ENCODE results near the gene FOXB1. TPM values are rescaled to one million over a fixed set of nuclear protein-coding genes. Genes with fewer than 3 reads are reported as not detected.

FOXB1 gene
- total RNA-seq, 1 experiment from 2014 or later: 0.64 TPM

DNA sequence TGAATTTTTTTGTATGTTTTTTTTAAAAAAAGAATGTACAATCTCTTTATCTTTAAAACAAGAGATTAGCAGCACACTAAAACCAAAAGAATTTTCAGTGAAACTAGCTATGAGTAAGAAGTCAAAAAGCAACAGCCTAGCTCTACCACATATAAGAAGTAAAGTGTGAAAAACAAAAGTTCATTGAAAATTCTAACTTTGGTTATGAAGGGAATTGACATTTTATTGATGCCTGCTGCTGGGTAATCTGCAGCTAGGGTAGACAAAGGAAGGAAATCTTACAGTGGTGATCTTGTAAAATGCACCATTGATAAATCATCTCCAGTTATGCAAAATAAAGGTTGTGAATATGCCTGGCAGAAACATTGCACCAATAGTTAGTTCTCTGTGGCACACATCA, 37.8 kb upstream of the FOXB1 start:
- H3K27ac ChIP-seq (ENCODE audit: low read length): no peak overlapping the region
- no peak for ATAC-seq

GRCh38 chr15:59968314-59968713, 35.8 kb upstream of the FOXB1 start:
- no peak for ATAC-seq
- POLR2A ChIA-PET: no interaction called here
- Histone ChIP-seq H3K36me3 (ENCODE audit: control insufficient read depth, insufficient read depth, low read length) (no peaks in the 10 kb centered on the region; the same call in 1 of the 2 replicates), H3K27me3 (ENCODE audit: control insufficient read depth, insufficient read depth, low read length) (no peaks in the 10 kb centered on the region), H3K27ac (ENCODE audit: low read length) (no peak overlapping the region), H3K4me1 (ENCODE audit: control insufficient read depth, insufficient read depth, low read length) (no peaks in the 10 kb centered on the region), H3K4me3 (ENCODE audit: low read depth in 2 of 2, low read length in 2 of 2) (no peak overlapping the region), H3K9me3 (ENCODE audit: control insufficient read depth, insufficient read depth, low read depth, low read length) (no peaks in the 10 kb centered on the region)
- in situ Hi-C loops (cut with HindIII; ENCODE audit: low pct_unique_long_range_greater_than_20kb, low sequenced_read_pairs): no loop called here
- TF ChIP-seq TCF7L2 (IDR thresholded peaks at IDR 0.05; ENCODE audit: low read depth, low read length): no peak
- no peak for TF ChIP-seq POLR2AphosphoS5 (IDR thresholded peaks at IDR 0.05; ENCODE audit: low read depth, low read length)
- TF ChIP-seq, protein P1, sequence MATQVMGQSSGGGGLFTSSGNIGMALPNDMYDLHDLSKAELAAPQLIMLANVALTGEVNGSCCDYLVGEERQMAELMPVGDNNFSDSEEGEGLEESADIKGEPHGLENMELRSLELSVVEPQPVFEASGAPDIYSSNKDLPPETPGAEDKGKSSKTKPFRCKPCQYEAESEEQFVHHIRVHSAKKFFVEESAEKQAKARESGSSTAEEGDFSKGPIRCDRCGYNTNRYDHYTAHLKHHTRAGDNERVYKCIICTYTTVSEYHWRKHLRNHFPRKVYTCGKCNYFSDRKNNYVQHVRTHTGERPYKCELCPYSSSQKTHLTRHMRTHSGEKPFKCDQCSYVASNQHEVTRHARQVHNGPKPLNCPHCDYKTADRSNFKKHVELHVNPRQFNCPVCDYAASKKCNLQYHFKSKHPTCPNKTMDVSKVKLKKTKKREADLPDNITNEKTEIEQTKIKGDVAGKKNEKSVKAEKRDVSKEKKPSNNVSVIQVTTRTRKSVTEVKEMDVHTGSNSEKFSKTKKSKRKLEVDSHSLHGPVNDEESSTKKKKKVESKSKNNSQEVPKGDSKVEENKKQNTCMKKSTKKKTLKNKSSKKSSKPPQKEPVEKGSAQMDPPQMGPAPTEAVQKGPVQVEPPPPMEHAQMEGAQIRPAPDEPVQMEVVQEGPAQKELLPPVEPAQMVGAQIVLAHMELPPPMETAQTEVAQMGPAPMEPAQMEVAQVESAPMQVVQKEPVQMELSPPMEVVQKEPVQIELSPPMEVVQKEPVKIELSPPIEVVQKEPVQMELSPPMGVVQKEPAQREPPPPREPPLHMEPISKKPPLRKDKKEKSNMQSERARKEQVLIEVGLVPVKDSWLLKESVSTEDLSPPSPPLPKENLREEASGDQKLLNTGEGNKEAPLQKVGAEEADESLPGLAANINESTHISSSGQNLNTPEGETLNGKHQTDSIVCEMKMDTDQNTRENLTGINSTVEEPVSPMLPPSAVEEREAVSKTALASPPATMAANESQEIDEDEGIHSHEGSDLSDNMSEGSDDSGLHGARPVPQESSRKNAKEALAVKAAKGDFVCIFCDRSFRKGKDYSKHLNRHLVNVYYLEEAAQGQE (IDR thresholded peaks at IDR 0.05; ENCODE audit: insufficient read depth in 1 of 2, low read depth in 2 of 2, low read length in 1 of 2): no peak
- TF ChIP-seq, protein P2, sequence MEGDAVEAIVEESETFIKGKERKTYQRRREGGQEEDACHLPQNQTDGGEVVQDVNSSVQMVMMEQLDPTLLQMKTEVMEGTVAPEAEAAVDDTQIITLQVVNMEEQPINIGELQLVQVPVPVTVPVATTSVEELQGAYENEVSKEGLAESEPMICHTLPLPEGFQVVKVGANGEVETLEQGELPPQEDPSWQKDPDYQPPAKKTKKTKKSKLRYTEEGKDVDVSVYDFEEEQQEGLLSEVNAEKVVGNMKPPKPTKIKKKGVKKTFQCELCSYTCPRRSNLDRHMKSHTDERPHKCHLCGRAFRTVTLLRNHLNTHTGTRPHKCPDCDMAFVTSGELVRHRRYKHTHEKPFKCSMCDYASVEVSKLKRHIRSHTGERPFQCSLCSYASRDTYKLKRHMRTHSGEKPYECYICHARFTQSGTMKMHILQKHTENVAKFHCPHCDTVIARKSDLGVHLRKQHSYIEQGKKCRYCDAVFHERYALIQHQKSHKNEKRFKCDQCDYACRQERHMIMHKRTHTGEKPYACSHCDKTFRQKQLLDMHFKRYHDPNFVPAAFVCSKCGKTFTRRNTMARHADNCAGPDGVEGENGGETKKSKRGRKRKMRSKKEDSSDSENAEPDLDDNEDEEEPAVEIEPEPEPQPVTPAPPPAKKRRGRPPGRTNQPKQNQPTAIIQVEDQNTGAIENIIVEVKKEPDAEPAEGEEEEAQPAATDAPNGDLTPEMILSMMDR (IDR thresholded peaks at IDR 0.05): no peak
- no peak for DNase-seq (ENCODE audit: low read depth, low spot score)
- CTCF ChIA-PET: interaction anchor here (0.6 kb wide), 1 partner anchor 227 kb away, joined by 7 read pairs; no protein-coding TSS in a partner anchor
- intact Hi-C loops (cut with micrococcal nuclease; ENCODE audit: unreplicated experiment): no loop called here
- BruUV-seq (replicated peaks): no TSS peak

More for the DNA sequence above, 37.8 kb upstream of the FOXB1 start:
- Histone ChIP-seq H3K4me3 (ENCODE audit: low read depth in 2 of 2, low read length in 2 of 2) (no peak overlapping the region), H3K9me3 (ENCODE audit: control insufficient read depth, insufficient read depth, low read depth, low read length) (no peaks in the 10 kb centered on the region), H3K4me1 (ENCODE audit: control insufficient read depth, insufficient read depth, low read length) (no peaks in the 10 kb centered on the region), H3K27me3 (ENCODE audit: control insufficient read depth, insufficient read depth, low read length) (no peaks in the 10 kb centered on the region), H3K36me3 (ENCODE audit: control insufficient read depth, insufficient read depth, low read length) (no peaks in the 10 kb centered on the region)
- ChIA-PET CTCF (no interaction called here), POLR2A (no interaction called here)
- no peak for DNase-seq (ENCODE audit: low read depth, low spot score)
- TF ChIP-seq TCF7L2 (IDR thresholded peaks at IDR 0.05; ENCODE audit: low read depth, low read length) (no peak), POLR2AphosphoS5 (IDR thresholded peaks at IDR 0.05; ENCODE audit: low read depth, low read length) (no peak), SIN3A (IDR thresholded peaks at IDR 0.05; ENCODE audit: borderline replicate concordance, insufficient read depth, low read depth, low read length) (no peak)
- TF ChIP-seq, protein P2 (IDR thresholded peaks at IDR 0.05): no peak
- TF ChIP-seq, protein P1 (IDR thresholded peaks at IDR 0.05; ENCODE audit: insufficient read depth in 1 of 2, low read depth in 2 of 2, low read length in 1 of 2): no peak
- BruUV-seq (replicated peaks): no TSS peak
- intact Hi-C loops (cut with micrococcal nuclease; ENCODE audit: unreplicated experiment) (no loop called here), in situ Hi-C loops (cut with HindIII; ENCODE audit: low pct_unique_long_range_greater_than_20kb, low sequenced_read_pairs) (no loop called here)

Measured in Panc1 (cell line).